ENCODE results near the gene NKAPL.

DNA sequence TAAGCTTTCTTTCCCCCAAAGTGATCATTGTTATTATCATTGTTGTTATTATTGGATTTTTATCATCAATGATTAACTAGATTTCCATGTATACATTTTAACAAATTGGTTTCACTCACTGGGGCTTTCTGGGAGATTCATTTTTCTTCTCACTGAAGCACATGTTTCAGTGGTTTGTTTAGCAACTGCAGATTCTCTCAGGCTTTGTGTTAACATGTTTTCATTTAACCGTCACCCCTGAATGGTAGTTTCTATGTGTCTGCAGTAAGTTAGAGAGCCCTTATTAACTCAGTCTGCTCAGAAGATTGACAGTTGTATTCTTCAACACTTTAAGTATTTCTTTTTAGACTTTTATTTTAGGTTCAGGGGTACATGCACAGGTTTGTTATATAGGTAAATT lies 19.5 kb upstream of the NKAPL start:
- TF ChIP-seq, protein P1, sequence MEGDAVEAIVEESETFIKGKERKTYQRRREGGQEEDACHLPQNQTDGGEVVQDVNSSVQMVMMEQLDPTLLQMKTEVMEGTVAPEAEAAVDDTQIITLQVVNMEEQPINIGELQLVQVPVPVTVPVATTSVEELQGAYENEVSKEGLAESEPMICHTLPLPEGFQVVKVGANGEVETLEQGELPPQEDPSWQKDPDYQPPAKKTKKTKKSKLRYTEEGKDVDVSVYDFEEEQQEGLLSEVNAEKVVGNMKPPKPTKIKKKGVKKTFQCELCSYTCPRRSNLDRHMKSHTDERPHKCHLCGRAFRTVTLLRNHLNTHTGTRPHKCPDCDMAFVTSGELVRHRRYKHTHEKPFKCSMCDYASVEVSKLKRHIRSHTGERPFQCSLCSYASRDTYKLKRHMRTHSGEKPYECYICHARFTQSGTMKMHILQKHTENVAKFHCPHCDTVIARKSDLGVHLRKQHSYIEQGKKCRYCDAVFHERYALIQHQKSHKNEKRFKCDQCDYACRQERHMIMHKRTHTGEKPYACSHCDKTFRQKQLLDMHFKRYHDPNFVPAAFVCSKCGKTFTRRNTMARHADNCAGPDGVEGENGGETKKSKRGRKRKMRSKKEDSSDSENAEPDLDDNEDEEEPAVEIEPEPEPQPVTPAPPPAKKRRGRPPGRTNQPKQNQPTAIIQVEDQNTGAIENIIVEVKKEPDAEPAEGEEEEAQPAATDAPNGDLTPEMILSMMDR (IDR thresholded peaks at IDR 0.05), result no peak
- TF ChIP-seq CHD2 (IDR thresholded peaks at IDR 0.05; ENCODE audit: low read length, partially characterized antibody) (no peak), RFX5 (IDR thresholded peaks at IDR 0.05) (no peak), ZSCAN20 (CRISPR knock-in tag; IDR thresholded peaks at IDR 0.05) (no peak), POLR2A (IDR thresholded peaks at IDR 0.05; ENCODE audit: low read length) (no peak), RAD21 (conservative IDR thresholded peaks at IDR 0.05 in 1 of 2, IDR thresholded peaks at IDR 0.05 in 1 of 2) (no peak), PHF8 (IDR thresholded peaks at IDR 0.05; ENCODE audit: borderline replicate concordance, low read depth) (no peak), CBX2 (IDR thresholded peaks at IDR 0.05; ENCODE audit: borderline replicate concordance, low read depth) (no peak), NFE2L2 (conservative IDR thresholded peaks at IDR 0.05; ENCODE audit: low read length) (no peak), RNF2 (IDR thresholded peaks at IDR 0.05; ENCODE audit: borderline replicate concordance, low read depth) (no peak), SMC3 (IDR thresholded peaks at IDR 0.05) (no peak)
- TF ChIP-seq, protein P2, sequence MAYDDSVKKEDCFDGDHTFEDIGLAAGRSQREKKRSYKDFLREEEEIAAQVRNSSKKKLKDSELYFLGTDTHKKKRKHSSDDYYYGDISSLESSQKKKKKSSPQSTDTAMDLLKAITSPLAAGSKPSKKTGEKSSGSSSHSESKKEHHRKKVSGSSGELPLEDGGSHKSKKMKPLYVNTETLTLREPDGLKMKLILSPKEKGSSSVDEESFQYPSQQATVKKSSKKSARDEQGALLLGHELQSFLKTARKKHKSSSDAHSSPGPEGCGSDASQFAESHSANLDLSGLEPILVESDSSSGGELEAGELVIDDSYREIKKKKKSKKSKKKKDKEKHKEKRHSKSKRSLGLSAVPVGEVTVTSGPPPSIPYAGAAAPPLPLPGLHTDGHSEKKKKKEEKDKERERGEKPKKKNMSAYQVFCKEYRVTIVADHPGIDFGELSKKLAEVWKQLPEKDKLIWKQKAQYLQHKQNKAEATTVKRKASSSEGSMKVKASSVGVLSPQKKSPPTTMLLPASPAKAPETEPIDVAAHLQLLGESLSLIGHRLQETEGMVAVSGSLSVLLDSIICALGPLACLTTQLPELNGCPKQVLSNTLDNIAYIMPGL (CRISPR knock-in tag; IDR thresholded peaks at IDR 0.05; ENCODE audit: borderline replicate concordance), result no peak
- TF ChIP-seq, protein P3, sequence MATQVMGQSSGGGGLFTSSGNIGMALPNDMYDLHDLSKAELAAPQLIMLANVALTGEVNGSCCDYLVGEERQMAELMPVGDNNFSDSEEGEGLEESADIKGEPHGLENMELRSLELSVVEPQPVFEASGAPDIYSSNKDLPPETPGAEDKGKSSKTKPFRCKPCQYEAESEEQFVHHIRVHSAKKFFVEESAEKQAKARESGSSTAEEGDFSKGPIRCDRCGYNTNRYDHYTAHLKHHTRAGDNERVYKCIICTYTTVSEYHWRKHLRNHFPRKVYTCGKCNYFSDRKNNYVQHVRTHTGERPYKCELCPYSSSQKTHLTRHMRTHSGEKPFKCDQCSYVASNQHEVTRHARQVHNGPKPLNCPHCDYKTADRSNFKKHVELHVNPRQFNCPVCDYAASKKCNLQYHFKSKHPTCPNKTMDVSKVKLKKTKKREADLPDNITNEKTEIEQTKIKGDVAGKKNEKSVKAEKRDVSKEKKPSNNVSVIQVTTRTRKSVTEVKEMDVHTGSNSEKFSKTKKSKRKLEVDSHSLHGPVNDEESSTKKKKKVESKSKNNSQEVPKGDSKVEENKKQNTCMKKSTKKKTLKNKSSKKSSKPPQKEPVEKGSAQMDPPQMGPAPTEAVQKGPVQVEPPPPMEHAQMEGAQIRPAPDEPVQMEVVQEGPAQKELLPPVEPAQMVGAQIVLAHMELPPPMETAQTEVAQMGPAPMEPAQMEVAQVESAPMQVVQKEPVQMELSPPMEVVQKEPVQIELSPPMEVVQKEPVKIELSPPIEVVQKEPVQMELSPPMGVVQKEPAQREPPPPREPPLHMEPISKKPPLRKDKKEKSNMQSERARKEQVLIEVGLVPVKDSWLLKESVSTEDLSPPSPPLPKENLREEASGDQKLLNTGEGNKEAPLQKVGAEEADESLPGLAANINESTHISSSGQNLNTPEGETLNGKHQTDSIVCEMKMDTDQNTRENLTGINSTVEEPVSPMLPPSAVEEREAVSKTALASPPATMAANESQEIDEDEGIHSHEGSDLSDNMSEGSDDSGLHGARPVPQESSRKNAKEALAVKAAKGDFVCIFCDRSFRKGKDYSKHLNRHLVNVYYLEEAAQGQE (IDR thresholded peaks at IDR 0.05), result no peak
- TF ChIP-seq, protein P4, sequence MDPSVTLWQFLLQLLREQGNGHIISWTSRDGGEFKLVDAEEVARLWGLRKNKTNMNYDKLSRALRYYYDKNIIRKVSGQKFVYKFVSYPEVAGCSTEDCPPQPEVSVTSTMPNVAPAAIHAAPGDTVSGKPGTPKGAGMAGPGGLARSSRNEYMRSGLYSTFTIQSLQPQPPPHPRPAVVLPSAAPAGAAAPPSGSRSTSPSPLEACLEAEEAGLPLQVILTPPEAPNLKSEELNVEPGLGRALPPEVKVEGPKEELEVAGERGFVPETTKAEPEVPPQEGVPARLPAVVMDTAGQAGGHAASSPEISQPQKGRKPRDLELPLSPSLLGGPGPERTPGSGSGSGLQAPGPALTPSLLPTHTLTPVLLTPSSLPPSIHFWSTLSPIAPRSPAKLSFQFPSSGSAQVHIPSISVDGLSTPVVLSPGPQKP (IDR thresholded peaks at IDR 0.05; ENCODE audit: low read depth, low read length), result no peak

Data from A549 (cell line).